ENCODE data around the gene PIBF1. TPM values are rescaled to one million over a fixed set of nuclear protein-coding genes. Genes with fewer than 3 reads are reported as not detected.
A peak's percentile ranks its signal among the peaks of the same experiment; 100 is the strongest.
"Not testable (repeated sequence)": the region's sequence is repeated elsewhere in the genome, so short reads cannot be mapped to it uniquely, and the experiment has no call there.

Gene PIBF1
- total RNA-seq, 8 experiments from 2014 or later, result 15.7 to 39.3 (median 23.6) TPM

GRCh38 chr13:72886272-72887067 lies 104.5 kb downstream of the PIBF1 start:
- Histone ChIP-seq H3K4me1 (replicated peaks in 1 of 2) (no peaks in the 10 kb centered on the region), H3K27ac (no peak overlapping the region), H3K4me3 (no peak overlapping the region)
- no peak for ATAC-seq (replicated peaks in 6 of 8)
- in situ Hi-C loops (cut with MboI; ENCODE audit: low pct_unique_long_range_greater_than_20kb in 2 of 9, low sequenced_read_pairs in 9 of 9, unreplicated experiment in 9 of 9), result no loop called here
- WGBS, 10 experiments, result 30 to 100% (median 91%) methylated on average over 2 to 5 of the region's 5 CpGs

- no peaks in the 10 kb centered on the region for H3K4me1 ChIP-seq (replicated peaks in 1 of 2)
- 83 to 100% (median 100%) methylated on average over 1 of the region's 1 CpG; no CpG with 5 or more reads in 1 of the 10 experiments for WGBS, 10 experiments
- in situ Hi-C loops (cut with MboI; ENCODE audit: low pct_unique_long_range_greater_than_20kb in 2 of 9, low sequenced_read_pairs in 9 of 9, unreplicated experiment in 9 of 9), result no loop called here
- no peak for ATAC-seq (replicated peaks in 6 of 8)
- H3K27ac ChIP-seq, result no peak overlapping the region
- no peak overlapping the region for H3K4me3 ChIP-seq
Observed at GRCh38 chr13:72889495-72889894, 107.6 kb downstream of the PIBF1 start.

GRCh38 chr13:72890546-72890945 lies 108.6 kb downstream of the PIBF1 start:
- no peak for ATAC-seq (replicated peaks in 6 of 8)
- in situ Hi-C loops (cut with MboI; ENCODE audit: low pct_unique_long_range_greater_than_20kb in 2 of 9, low sequenced_read_pairs in 9 of 9, unreplicated experiment in 9 of 9), result no loop called here
- Histone ChIP-seq H3K4me3 (no peak overlapping the region), H3K4me1 (replicated peaks in 1 of 2) (no peaks in the 10 kb centered on the region), H3K27ac (no peak overlapping the region)
- WGBS, 10 experiments, result 63 to 100% (median 96%) methylated on average over 2 of the region's 2 CpGs

DNA sequence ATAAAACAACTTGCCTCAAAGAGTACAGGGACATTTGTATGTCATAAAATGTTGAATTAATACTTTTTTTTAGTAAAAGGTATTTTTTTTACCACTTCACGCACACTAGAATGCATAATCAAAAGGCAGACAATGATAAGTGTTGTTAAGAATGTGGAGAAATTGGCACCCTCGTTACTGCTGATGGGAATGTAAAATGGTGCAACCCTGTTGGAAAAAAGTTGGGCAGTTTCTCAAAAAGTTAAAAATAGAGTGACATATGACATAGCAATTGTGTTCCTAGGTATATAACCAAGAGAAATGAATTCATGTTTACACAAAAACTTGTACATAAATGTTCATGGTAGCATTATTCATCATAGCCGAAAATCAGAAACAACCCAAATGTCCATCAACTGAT lies 109.5 kb downstream of the PIBF1 start:
- in situ Hi-C loops (cut with MboI; ENCODE audit: low pct_unique_long_range_greater_than_20kb in 2 of 9, low sequenced_read_pairs in 9 of 9, unreplicated experiment in 9 of 9), result no loop called here
- Histone ChIP-seq H3K4me3 (no peak overlapping the region), H3K27ac (no peak overlapping the region), H3K4me1 (replicated peaks in 1 of 2) (no peaks in the 10 kb centered on the region)
- ATAC-seq (replicated peaks in 6 of 8), result no peak
- 73 to 100% (median 93%) methylated on average over 2 to 3 of the region's 3 CpGs; no CpG with 5 or more reads in 1 of the 10 experiments for WGBS, 10 experiments

GRCh38 chr13:72896869-72897268 lies 114.9 kb downstream of the PIBF1 start:
- 88 to 100% (median 97%) methylated on average over 2 to 4 of the region's 4 CpGs for WGBS, 10 experiments
- no peak overlapping the region for H3K27ac ChIP-seq
- in situ Hi-C loops (cut with MboI; ENCODE audit: low pct_unique_long_range_greater_than_20kb in 2 of 9, low sequenced_read_pairs in 9 of 9, unreplicated experiment in 9 of 9), result no loop called here
- H3K4me1 ChIP-seq (replicated peaks in 1 of 2), result no peaks in the 10 kb centered on the region
- H3K4me3 ChIP-seq, result no peak overlapping the region
- no peak for ATAC-seq (replicated peaks in 6 of 8)

DNA sequence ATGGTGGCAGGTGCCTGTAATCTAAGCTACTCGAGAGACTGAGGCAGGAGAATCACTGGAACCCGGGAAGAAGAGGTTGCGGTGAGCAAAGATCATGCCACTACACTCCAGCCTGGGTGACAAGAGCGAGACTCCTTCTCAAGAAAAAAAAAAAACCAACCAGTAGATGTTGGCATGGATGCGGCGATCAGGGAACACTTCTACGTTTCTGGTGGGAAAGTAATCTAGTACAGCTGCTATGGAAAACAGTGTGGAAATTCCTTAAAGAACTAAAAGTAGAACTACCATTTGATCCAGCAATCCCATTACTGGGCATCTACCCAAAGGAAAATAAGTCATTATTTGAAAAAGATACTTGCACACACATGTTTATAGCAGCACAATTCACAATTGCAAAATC lies 119.6 kb downstream of the PIBF1 start:
- 90 to 100% (median 97%) methylated on average over 1 to 7 of the region's 7 CpGs; no CpG with 5 or more reads in 4 of the 10 experiments for WGBS, 10 experiments
- H3K4me3 ChIP-seq; ATAC-seq (replicated peaks in 6 of 8); in situ Hi-C loops (cut with MboI; ENCODE audit: low pct_unique_long_range_greater_than_20kb in 2 of 9, low sequenced_read_pairs in 9 of 9, unreplicated experiment in 9 of 9); H3K27ac ChIP-seq; H3K4me1 ChIP-seq (replicated peaks in 1 of 2): not testable (repeated sequence)

GRCh38 chr13:72908416-72908815 lies 126.5 kb downstream of the PIBF1 start:
- WGBS, 10 experiments, result 87 to 100% (median 100%) methylated on average over 1 to 4 of the region's 4 CpGs
- no peak for ATAC-seq (replicated peaks in 6 of 8)
- no peaks in the 10 kb centered on the region for H3K4me1 ChIP-seq (replicated peaks in 1 of 2)
- H3K27ac ChIP-seq, result no peak overlapping the region
- in situ Hi-C loops (cut with MboI; ENCODE audit: low pct_unique_long_range_greater_than_20kb in 2 of 9, low sequenced_read_pairs in 9 of 9, unreplicated experiment in 9 of 9), result no loop called here
- no peak overlapping the region for H3K4me3 ChIP-seq

DNA sequence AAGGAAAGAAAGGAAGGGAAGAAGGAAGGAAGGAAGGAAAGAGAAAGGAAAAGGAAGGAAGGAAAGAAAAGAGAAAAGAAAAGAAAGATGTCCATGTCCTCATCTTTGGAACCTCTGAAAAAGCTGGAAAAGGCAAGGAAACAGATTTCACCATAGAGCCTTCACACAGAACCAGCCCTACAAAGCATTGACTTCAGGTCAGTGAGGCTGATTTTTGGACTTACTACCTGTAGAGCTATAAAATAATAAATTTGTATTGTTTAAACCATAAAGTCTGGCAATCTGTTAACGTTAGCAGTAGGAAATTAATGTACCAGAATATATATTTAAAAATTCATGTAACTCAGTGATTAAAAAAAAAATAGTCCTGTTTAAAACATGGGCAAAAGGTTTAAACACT lies 130.0 kb downstream of the PIBF1 start:
- WGBS, 10 experiments, result 30 to 100% (median 100%) methylated on average over 1 of the region's 1 CpG; no CpG with 5 or more reads in 1 of the 10 experiments
- no peak overlapping the region for H3K27ac ChIP-seq
- no peak overlapping the region for H3K4me3 ChIP-seq
- H3K4me1 ChIP-seq (replicated peaks in 1 of 2), result no peaks in the 10 kb centered on the region
- ATAC-seq (replicated peaks in 6 of 8), result no peak
- in situ Hi-C loops (cut with MboI; ENCODE audit: low pct_unique_long_range_greater_than_20kb in 2 of 9, low sequenced_read_pairs in 9 of 9, unreplicated experiment in 9 of 9), result no loop called here

DNA sequence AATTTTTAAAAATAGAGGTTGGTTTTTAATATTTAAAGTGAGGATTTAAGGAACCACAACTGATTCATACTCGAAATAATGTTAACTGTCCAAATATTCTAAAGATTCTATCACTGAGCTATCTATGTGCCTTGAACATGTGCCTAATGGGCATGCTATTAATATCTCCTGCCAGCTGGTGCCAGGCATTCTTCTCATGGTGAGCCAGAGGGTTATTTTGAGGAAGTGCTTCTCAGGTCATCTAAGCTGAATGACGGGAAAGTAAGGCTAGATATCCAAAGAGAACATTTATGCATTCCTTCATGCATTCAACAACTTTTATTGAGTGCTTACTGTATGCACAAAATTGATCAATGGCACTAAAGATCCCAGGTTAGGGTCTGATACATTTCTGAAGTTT lies 138.2 kb downstream of the PIBF1 start:
- ATAC-seq (replicated peaks in 6 of 8), result no peak
- H3K4me1 ChIP-seq (replicated peaks in 1 of 2), result no peaks in the 10 kb centered on the region
- no peak overlapping the region for H3K4me3 ChIP-seq
- in situ Hi-C loops (cut with MboI; ENCODE audit: low pct_unique_long_range_greater_than_20kb in 2 of 9, low sequenced_read_pairs in 9 of 9, unreplicated experiment in 9 of 9), result no loop called here
- WGBS, 10 experiments, result 40 to 100% (median 86%) methylated on average over 1 to 2 of the region's 2 CpGs
- H3K27ac ChIP-seq, result no peak overlapping the region

DNA sequence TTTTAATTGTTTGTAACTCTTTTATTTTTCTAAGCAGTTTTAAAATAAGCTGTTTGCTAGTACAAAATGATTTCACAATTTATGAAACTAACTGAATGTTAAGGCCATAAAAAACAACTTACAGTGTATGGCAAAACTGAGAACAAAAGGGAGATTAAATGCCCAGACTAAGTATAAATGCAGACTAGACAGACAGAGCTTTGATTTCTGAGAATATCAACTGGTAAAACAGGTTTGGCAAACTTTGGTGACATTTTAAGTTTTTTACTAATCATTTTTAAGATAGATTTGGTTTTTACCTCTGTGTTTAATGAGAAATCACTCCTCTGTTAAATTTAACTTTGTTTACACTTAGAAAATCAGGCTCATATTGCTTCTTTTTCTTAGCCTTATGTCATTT lies 149.4 kb downstream of the PIBF1 start:
- in situ Hi-C loops (cut with MboI; ENCODE audit: low pct_unique_long_range_greater_than_20kb in 2 of 9, low sequenced_read_pairs in 9 of 9, unreplicated experiment in 9 of 9), result no loop called here
- Histone ChIP-seq H3K27ac (no peak overlapping the region), H3K4me3 (no peak overlapping the region), H3K4me1 (replicated peaks in 1 of 2) (no peaks in the 10 kb centered on the region)
- no peak for ATAC-seq (replicated peaks in 6 of 8)

DNA sequence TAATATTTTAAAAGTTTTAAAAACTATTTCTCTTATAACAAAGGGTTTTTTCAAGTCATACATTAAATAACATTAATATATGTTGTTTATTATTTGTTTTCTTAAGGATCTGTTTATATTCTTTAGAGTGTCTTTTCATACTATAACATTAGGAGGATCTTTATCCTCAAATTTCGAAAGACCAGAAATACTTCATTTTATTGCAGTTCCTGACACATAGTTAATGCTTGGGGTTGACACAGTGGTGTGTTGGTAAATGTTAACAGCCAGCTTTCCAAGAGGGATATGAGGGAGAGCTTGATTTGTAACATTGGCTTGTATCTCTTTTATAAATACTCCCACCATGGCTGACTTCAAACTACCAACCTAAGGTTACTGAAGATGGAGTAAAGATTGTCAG lies 150.3 kb downstream of the PIBF1 start:
- in situ Hi-C loops (cut with MboI; ENCODE audit: low pct_unique_long_range_greater_than_20kb in 2 of 9, low sequenced_read_pairs in 9 of 9, unreplicated experiment in 9 of 9), result no loop called here
- Histone ChIP-seq H3K4me3 (no peak overlapping the region), H3K4me1 (replicated peaks in 1 of 2) (no peaks in the 10 kb centered on the region), H3K27ac (no peak overlapping the region)
- ATAC-seq (replicated peaks in 6 of 8), result no peak
- 50 to 100% (median 95%) methylated on average over 1 of the region's 1 CpG for WGBS, 10 experiments

GRCh38 chr13:72946267-72946666 lies 164.3 kb downstream of the PIBF1 start:
- WGBS, 10 experiments, result 90 to 100% (median 100%) methylated on average over 1 to 2 of the region's 2 CpGs; no CpG with 5 or more reads in 4 of the 10 experiments
- H3K4me3 ChIP-seq; H3K4me1 ChIP-seq (replicated peaks in 1 of 2); H3K27ac ChIP-seq; in situ Hi-C loops (cut with MboI; ENCODE audit: low pct_unique_long_range_greater_than_20kb in 2 of 9, low sequenced_read_pairs in 9 of 9, unreplicated experiment in 9 of 9); ATAC-seq (replicated peaks in 6 of 8): not testable (repeated sequence)

- Histone ChIP-seq H3K4me3 (no peak overlapping the region), H3K27ac (no peak overlapping the region), H3K4me1 (replicated peaks in 1 of 2) (no peaks in the 10 kb centered on the region)
- 76 to 100% (median 100%) methylated on average over 1 of the region's 1 CpG; no CpG with 5 or more reads in 3 of the 10 experiments for WGBS, 10 experiments
- ATAC-seq (replicated peaks in 6 of 8), result peak in 1 of 8 experiments; percentile 24
- in situ Hi-C loops (cut with MboI; ENCODE audit: low pct_unique_long_range_greater_than_20kb in 2 of 9, low sequenced_read_pairs in 9 of 9, unreplicated experiment in 9 of 9), result no loop called here
Observed at GRCh38 chr13:72952529-72953141, 170.7 kb downstream of the PIBF1 start.
